ENCODE data around the gene CERK.

- no peak for TF ChIP-seq POLR2A (IDR thresholded peaks at IDR 0.05)
- no peak for TF ChIP-seq CTCF (IDR thresholded peaks at IDR 0.05)
Measured at GRCh38 chr22:46746192-46746591, 8.1 kb upstream of the CERK start.
